WTC11 (cell line): ENCODE data around the gene SLC35G4. TPM values are rescaled to one million over a fixed set of nuclear protein-coding genes. Genes with fewer than 3 reads are reported as not detected.

Experiments used
- ATAC-seq: fragments of 200-7000 bp; cut with Tn5 transposase; 2 replicates; pipeline ENCODE4 v1.10.0; 2021; ENCODE audit warnings: mild to moderate bottlenecking, moderate library complexity
- CTCF ChIA-PET: fragments of 300-600 bp; sonication (Branson Sonifier 250); formaldehyde crosslinking; loops from one replicate; lab custom pipeline; 2021; ENCODE audit warnings: antibody characterized with exemption; lab: Charles Lee
- POLR2A ChIA-PET: fragments of 350-600 bp; sonication (Branson Sonifier 250); formaldehyde crosslinking; loops from one replicate; lab custom pipeline; 2021; ENCODE audit warnings: antibody characterized with exemption; lab: Charles Lee
- DNase-seq: peaks from one replicate; pipeline ENCODE4 v3.0.0; 2021; ENCODE audit warnings: low spot score
- H3K27ac Mint-ChIP-seq: 2 replicates; pipeline ENCODE4 v1.8.0; 2021; ENCODE audit warnings: mixed read lengths
- H3K27me3 Mint-ChIP-seq: 2 replicates; pipeline ENCODE4 v1.8.0; 2021; ENCODE audit warnings: low read depth, mild to moderate bottlenecking, moderate library complexity, mixed read lengths
- H3K36me3 Mint-ChIP-seq: 2 replicates; pipeline ENCODE4 v1.8.0; 2021; ENCODE audit warnings: mixed read lengths
- H3K4me1 Mint-ChIP-seq: 2 replicates; pipeline ENCODE4 v1.8.0; 2022; ENCODE audit warnings: mixed read lengths
- H3K4me3 Mint-ChIP-seq: 2 replicates; pipeline ENCODE4 v1.8.0; 2021; ENCODE audit warnings: mild to moderate bottlenecking, moderate library complexity, mixed read lengths
- H3K9me3 Mint-ChIP-seq: 2 replicates; pipeline ENCODE4 v1.8.0; 2021; ENCODE audit warnings: mixed read lengths
- CBFB ChIP-seq: sonication (generic); formaldehyde crosslinking; IDR thresholded peaks from 2 replicates; pipeline ENCODE4 v1.8.1; 2022; ENCODE audit warnings: mild to moderate bottlenecking, low read depth, missing genetic modification reagents
- CREB1 ChIP-seq: sonication (generic); formaldehyde crosslinking; IDR thresholded peaks from 2 replicates; pipeline ENCODE4 v1.8.0; 2023; ENCODE audit warnings: mild to moderate bottlenecking, missing genetic modification reagents
- E2F5 ChIP-seq: sonication (generic); formaldehyde crosslinking; IDR thresholded peaks from 2 replicates; pipeline ENCODE4 v1.8.1; 2022; ENCODE audit warnings: mild to moderate bottlenecking, moderate library complexity, missing genetic modification reagents
- ERG ChIP-seq: fragments of 250-450 bp; sonication (Bioruptor Pico); IDR thresholded peaks from 2 replicates; pipeline ENCODE4 v1.8.0; 2021; ENCODE audit warnings: mild to moderate bottlenecking
- FOXJ3 ChIP-seq: sonication (generic); formaldehyde crosslinking; IDR thresholded peaks from 2 replicates; pipeline ENCODE4 v1.9.0; 2021; ENCODE audit warnings: missing genetic modification reagents, mild to moderate bottlenecking, borderline replicate concordance
- HMGA2 ChIP-seq: fragments of 250-450 bp; sonication (Bioruptor Pico); IDR thresholded peaks from 2 replicates; pipeline ENCODE4 v1.4.0; 2021; ENCODE audit warnings: mild to moderate bottlenecking, moderate library complexity
- PRDM15 ChIP-seq: sonication (generic); formaldehyde crosslinking; IDR thresholded peaks from 2 replicates; pipeline ENCODE4 v1.8.0; 2022; ENCODE audit warnings: missing genetic modification reagents
- PREB ChIP-seq: sonication (generic); formaldehyde crosslinking; IDR thresholded peaks from 2 replicates; pipeline ENCODE4 v1.8.1; 2022; ENCODE audit warnings: mild to moderate bottlenecking, missing genetic modification reagents, moderate library complexity, borderline replicate concordance
- PRRX2 ChIP-seq: fragments of 250-450 bp; sonication (Bioruptor Pico); IDR thresholded peaks from 2 replicates; pipeline ENCODE4 v1.8.0; 2021; ENCODE audit warnings: mild to moderate bottlenecking
- RORB ChIP-seq: fragments of 250-450 bp; sonication (Bioruptor Pico); IDR thresholded peaks from 2 replicates; pipeline ENCODE4 v1.9.0; 2021; ENCODE audit warnings: mild to moderate bottlenecking
- SOX15 ChIP-seq: fragments of 250-450 bp; sonication (Bioruptor Pico); IDR thresholded peaks from 2 replicates; pipeline ENCODE4 v1.9.0; 2021; ENCODE audit warnings: mild to moderate bottlenecking
- STAT6 ChIP-seq: sonication (generic); formaldehyde crosslinking; conservative IDR thresholded peaks from 2 replicates; pipeline ENCODE4 v1.8.1; 2023; ENCODE audit warnings: mild to moderate bottlenecking, low read depth, missing genetic modification reagents, moderate library complexity
- ZNF121 ChIP-seq: sonication (generic); formaldehyde crosslinking; IDR thresholded peaks from 2 replicates; pipeline ENCODE4 v1.8.0; 2023; ENCODE audit warnings: missing genetic modification reagents
- ZNF263 ChIP-seq: sonication (generic); formaldehyde crosslinking; IDR thresholded peaks from 2 replicates; pipeline ENCODE4 v1.8.1; 2022; ENCODE audit warnings: low read depth, mild to moderate bottlenecking, moderate library complexity, missing genetic modification reagents
- ZNF281 ChIP-seq: sonication (generic); formaldehyde crosslinking; IDR thresholded peaks from 2 replicates; pipeline ENCODE4 v1.8.0; 2023; ENCODE audit warnings: mild to moderate bottlenecking, missing genetic modification reagents
- total RNA-seq: library from RNA; stranded (reverse); gene quantifications from 3 replicates; pipeline ENCODE4 v1.2.3, GENCODE V29; 2021

The SLC35G4 gene
- total RNA-seq, 1 experiment from 2014 or later: not detected

GRCh38 chr18:11577271-11578112 is 31.9 kb upstream of the SLC35G4 start (continued):
- TF ChIP-seq PRRX2 (CRISPR knock-in tag): no peak
- TF ChIP-seq, all 79 proteins: peak for 0

GRCh38 chr18:11578799-11579198 is 30.6 kb upstream of the SLC35G4 start:
- no peak overlapping the region for H3K27ac Mint-ChIP-seq
- H3K4me3 Mint-ChIP-seq: no peak overlapping the region
- H3K9me3 Mint-ChIP-seq: no peaks in the 10 kb centered on the region
- H3K27me3 Mint-ChIP-seq: no peaks in the 10 kb centered on the region
- no peak for DNase-seq
- ChIA-PET POLR2A (no interaction called here), CTCF (interaction anchor here (0.9 to 1.4 kb wide), 2 partner anchors 25 to 76 kb away, joined by 3 to 5 read pairs; no protein-coding TSS in a partner anchor)
- TF ChIP-seq CBFB (no peak), ZNF281 (CRISPR knock-in tag) (no peak), FOXJ3 (no peak), CREB1 (CRISPR knock-in tag) (no peak), HMGA2 (CRISPR knock-in tag) (no peak), PREB (CRISPR knock-in tag) (no peak), RORB (CRISPR knock-in tag) (no peak), E2F5 (CRISPR knock-in tag) (no peak), STAT6 (CRISPR knock-in tag) (no peak), ERG (CRISPR knock-in tag) (no peak), ZNF263 (no peak), PRDM15 (CRISPR knock-in tag) (no peak), SOX15 (CRISPR knock-in tag) (no peak), ZNF121 (CRISPR knock-in tag) (no peak)
- no peak for ATAC-seq
- H3K36me3 Mint-ChIP-seq: no peaks in the 10 kb centered on the region
- H3K4me1 Mint-ChIP-seq: peaks cover 7% of the 10 kb centered on the region
